ENCODE results near the gene MRPL14.

MRPL14 gene

DNA sequence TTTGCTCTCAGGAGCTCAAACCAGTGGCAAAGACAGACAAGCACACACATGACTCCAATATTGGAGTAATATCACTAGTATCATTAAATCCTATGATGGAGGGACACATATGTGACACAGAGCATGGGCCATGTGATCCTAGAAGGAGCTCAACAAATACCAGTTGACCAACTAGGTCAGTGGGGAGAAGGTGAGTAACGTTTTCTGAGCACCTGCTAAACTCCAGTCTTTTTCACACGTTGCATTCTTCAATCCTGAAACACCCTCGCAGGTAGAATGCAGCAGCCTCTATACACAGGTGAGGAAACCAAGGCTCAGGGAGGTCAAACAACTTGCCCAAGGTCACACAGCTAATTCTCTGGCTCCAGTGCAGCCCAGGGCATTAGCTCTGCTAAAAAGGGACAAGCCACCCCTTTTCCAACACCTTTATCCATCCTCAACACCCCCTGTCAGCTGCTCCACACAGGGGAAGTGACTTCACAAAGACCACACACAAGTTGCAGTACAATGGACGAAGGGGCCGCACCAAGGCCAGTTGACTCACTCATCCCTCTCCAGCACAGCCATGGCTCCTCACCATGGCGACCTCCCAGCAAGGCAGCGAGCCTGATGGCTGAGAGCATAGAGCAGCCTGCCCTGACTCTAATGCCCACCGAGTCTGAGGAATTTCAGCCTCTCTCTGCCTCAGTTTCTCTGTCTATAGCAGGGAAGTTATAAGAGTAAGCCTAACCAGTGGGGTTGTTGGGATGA is 35.8 kb upstream of the MRPL14 start:
- Histone ChIP-seq H3K4me3 (ENCODE audit: low read length, poor library complexity, severe bottlenecking) (no peak overlapping the region), H3K9me2 (replicated peaks; ENCODE audit: low read depth, low read length) (no peaks in the 10 kb centered on the region), H3K9ac (ENCODE audit: low read depth, low read length, poor library complexity, severe bottlenecking) (no peak overlapping the region), H4K20me1 (ENCODE audit: insufficient read depth, low read length, poor library complexity, severe bottlenecking) (no peaks in the 10 kb centered on the region), H3K4me1 (ENCODE audit: insufficient read depth, low read length, poor library complexity, severe bottlenecking) (peaks cover 9% of the 10 kb centered on the region), H3K36me3 (ENCODE audit: insufficient read depth, low read length) (no peaks in the 10 kb centered on the region), H3K27me3 (ENCODE audit: insufficient read depth, low read length, poor library complexity, severe bottlenecking) (no peaks in the 10 kb centered on the region), H3F3A (ENCODE audit: low read depth) (no peaks in the 10 kb centered on the region), H3K4me2 (ENCODE audit: low read depth, low read length, poor library complexity, severe bottlenecking) (no peak overlapping the region), H3K9me3 (ENCODE audit: insufficient read depth, low read depth, low read length) (no peaks in the 10 kb centered on the region), H3K79me2 (ENCODE audit: insufficient read depth, low read length) (no peaks in the 10 kb centered on the region), H2AFZ (ENCODE audit: low read length) (no peak overlapping the region)
- no peak for TF ChIP-seq EZH2phosphoT487 (IDR thresholded peaks at IDR 0.05; ENCODE audit: borderline replicate concordance)
- TF ChIP-seq, protein P1, sequence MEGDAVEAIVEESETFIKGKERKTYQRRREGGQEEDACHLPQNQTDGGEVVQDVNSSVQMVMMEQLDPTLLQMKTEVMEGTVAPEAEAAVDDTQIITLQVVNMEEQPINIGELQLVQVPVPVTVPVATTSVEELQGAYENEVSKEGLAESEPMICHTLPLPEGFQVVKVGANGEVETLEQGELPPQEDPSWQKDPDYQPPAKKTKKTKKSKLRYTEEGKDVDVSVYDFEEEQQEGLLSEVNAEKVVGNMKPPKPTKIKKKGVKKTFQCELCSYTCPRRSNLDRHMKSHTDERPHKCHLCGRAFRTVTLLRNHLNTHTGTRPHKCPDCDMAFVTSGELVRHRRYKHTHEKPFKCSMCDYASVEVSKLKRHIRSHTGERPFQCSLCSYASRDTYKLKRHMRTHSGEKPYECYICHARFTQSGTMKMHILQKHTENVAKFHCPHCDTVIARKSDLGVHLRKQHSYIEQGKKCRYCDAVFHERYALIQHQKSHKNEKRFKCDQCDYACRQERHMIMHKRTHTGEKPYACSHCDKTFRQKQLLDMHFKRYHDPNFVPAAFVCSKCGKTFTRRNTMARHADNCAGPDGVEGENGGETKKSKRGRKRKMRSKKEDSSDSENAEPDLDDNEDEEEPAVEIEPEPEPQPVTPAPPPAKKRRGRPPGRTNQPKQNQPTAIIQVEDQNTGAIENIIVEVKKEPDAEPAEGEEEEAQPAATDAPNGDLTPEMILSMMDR (conservative IDR thresholded peaks at IDR 0.05; ENCODE audit: low read length) = no peak

- H3K79me2 ChIP-seq (ENCODE audit: insufficient read depth, low read length) = no peaks in the 10 kb centered on the region
- no peaks in the 10 kb centered on the region for H4K20me1 ChIP-seq (ENCODE audit: insufficient read depth, low read length, poor library complexity, severe bottlenecking)
- H3K9me2 ChIP-seq (replicated peaks; ENCODE audit: low read depth, low read length) = no peaks in the 10 kb centered on the region
- no peaks in the 10 kb centered on the region for H3K9me3 ChIP-seq (ENCODE audit: insufficient read depth, low read depth, low read length)
- H3K36me3 ChIP-seq (ENCODE audit: insufficient read depth, low read length) = no peaks in the 10 kb centered on the region
- H3K27me3 ChIP-seq (ENCODE audit: insufficient read depth, low read length, poor library complexity, severe bottlenecking) = no peaks in the 10 kb centered on the region
- H2AFZ ChIP-seq (ENCODE audit: low read length) = no peak overlapping the region
- peaks cover 9% of the 10 kb centered on the region for H3K4me1 ChIP-seq (ENCODE audit: insufficient read depth, low read length, poor library complexity, severe bottlenecking)
- H3F3A ChIP-seq (ENCODE audit: low read depth) = no peaks in the 10 kb centered on the region
- no peak overlapping the region for H3K4me2 ChIP-seq (ENCODE audit: low read depth, low read length, poor library complexity, severe bottlenecking)
- H3K4me3 ChIP-seq (ENCODE audit: low read length, poor library complexity, severe bottlenecking) = no peak overlapping the region
- H3K9ac ChIP-seq (ENCODE audit: low read depth, low read length, poor library complexity, severe bottlenecking) = no peak overlapping the region
- no peak for TF ChIP-seq EZH2phosphoT487 (IDR thresholded peaks at IDR 0.05; ENCODE audit: borderline replicate concordance)
- TF ChIP-seq, protein P1 (conservative IDR thresholded peaks at IDR 0.05; ENCODE audit: low read length) = no peak
Measured at GRCh38 chr6:44161997-44162338, 34.7 kb upstream of the MRPL14 start.

- H4K20me1 ChIP-seq (ENCODE audit: insufficient read depth, low read length, poor library complexity, severe bottlenecking) = no peaks in the 10 kb centered on the region
- no peak for TF ChIP-seq EZH2phosphoT487 (IDR thresholded peaks at IDR 0.05; ENCODE audit: borderline replicate concordance)
- TF ChIP-seq, protein P1 (conservative IDR thresholded peaks at IDR 0.05; ENCODE audit: low read length) = no peak
- H3F3A ChIP-seq (ENCODE audit: low read depth) = no peaks in the 10 kb centered on the region
- H3K36me3 ChIP-seq (ENCODE audit: insufficient read depth, low read length) = no peaks in the 10 kb centered on the region
- no peaks in the 10 kb centered on the region for H3K9me3 ChIP-seq (ENCODE audit: insufficient read depth, low read depth, low read length)
- H2AFZ ChIP-seq (ENCODE audit: low read length) = no peak within 1 kb of the TSS
- no peak within 1 kb of the TSS for H3K4me2 ChIP-seq (ENCODE audit: low read depth, low read length, poor library complexity, severe bottlenecking)
- H3K27me3 ChIP-seq (ENCODE audit: insufficient read depth, low read length, poor library complexity, severe bottlenecking) = no peaks in the 10 kb centered on the region
- no peaks in the 10 kb centered on the region for H3K9me2 ChIP-seq (replicated peaks; ENCODE audit: low read depth, low read length)
- H3K79me2 ChIP-seq (ENCODE audit: insufficient read depth, low read length) = no peaks in the 10 kb centered on the region
- H3K4me1 ChIP-seq (ENCODE audit: insufficient read depth, low read length, poor library complexity, severe bottlenecking) = peaks cover 9% of the 10 kb centered on the region
- no peak within 1 kb of the TSS for H3K4me3 ChIP-seq (ENCODE audit: low read length, poor library complexity, severe bottlenecking)
- no peak within 1 kb of the TSS for H3K9ac ChIP-seq (ENCODE audit: low read depth, low read length, poor library complexity, severe bottlenecking)
Measured at GRCh38 chr6:44158770-44159228, 31.5 kb upstream of the MRPL14 start, which contains the start of gene CAPN11. Gene CAPN11 (plus strand): TSS chr6:44158820. CDS start chr6:44158849, 29 bp downstream.
